ELR (cell line): Measurements from ENCODE around the gene CADPS.

Experiments
- DNase-seq: peaks from one replicate; pipeline ENCODE4 v3.0.0-alpha.2; 2015; ENCODE audit warnings: low read depth

CADPS gene

GRCh38 chr3:62686503-62687294, 188.5 kb downstream of the CADPS start:
- peak; percentile 14 for DNase-seq

- DNase-seq, result no peak
Measured at GRCh38 chr3:62682826-62683225, 192.4 kb downstream of the CADPS start.

GRCh38 chr3:62679988-62680387, 195.2 kb downstream of the CADPS start:
- no peak for DNase-seq

GRCh38 chr3:62678841-62679240, 196.4 kb downstream of the CADPS start:
- no peak for DNase-seq

- no peak for DNase-seq
Measured at GRCh38 chr3:62677926-62678325, 197.3 kb downstream of the CADPS start.

- no peak for DNase-seq
Measured at GRCh38 chr3:62676689-62677271, 198.4 kb downstream of the CADPS start.

- DNase-seq, result no peak
Measured at GRCh38 chr3:62675492-62675891, 199.7 kb downstream of the CADPS start.

GRCh38 chr3:62672988-62673313, 202.3 kb downstream of the CADPS start:
- no peak for DNase-seq

GRCh38 chr3:62672270-62672987, 202.8 kb downstream of the CADPS start:
- no peak for DNase-seq

- no peak for DNase-seq
Measured at GRCh38 chr3:62670351-62670750, 204.9 kb downstream of the CADPS start.

GRCh38 chr3:62669161-62669560, 206.1 kb downstream of the CADPS start:
- no peak for DNase-seq

GRCh38 chr3:62667714-62668113, 207.5 kb downstream of the CADPS start:
- DNase-seq, result no peak

- DNase-seq, result peak; percentile 60
Measured at GRCh38 chr3:62665627-62666437, 209.4 kb downstream of the CADPS start.

GRCh38 chr3:62662677-62663076, 212.5 kb downstream of the CADPS start:
- no peak for DNase-seq

GRCh38 chr3:62659660-62660059, 215.6 kb downstream of the CADPS start:
- no peak for DNase-seq

GRCh38 chr3:62655691-62656063, 219.5 kb downstream of the CADPS start:
- no peak for DNase-seq

GRCh38 chr3:62655056-62655690, 220.0 kb downstream of the CADPS start:
- DNase-seq, result no peak

- DNase-seq, result peak; percentile 12
Measured at GRCh38 chr3:62653796-62654195, 221.4 kb downstream of the CADPS start.

GRCh38 chr3:62647711-62648110, 227.5 kb downstream of the CADPS start:
- no peak for DNase-seq

GRCh38 chr3:62644493-62644892, 230.7 kb downstream of the CADPS start:
- DNase-seq, result no peak

GRCh38 chr3:62638316-62638715, 236.9 kb downstream of the CADPS start:
- no peak for DNase-seq

GRCh38 chr3:62636235-62636826, 238.9 kb downstream of the CADPS start:
- no peak for DNase-seq
